Activated T-cell treated with anti-CD3 and anti-CD28 coated beads, Interleukin-2, amount 50 U/mL, for 24 hours (primary cell): ENCODE measurements around the gene ISX.

ENCODE experiments used
- DNase-seq: peaks from one replicate; pipeline ENCODE4 v3.0.0-alpha.2; 2020
- H3K27ac Mint-ChIP-seq: 2 replicates; pipeline ENCODE4 v1.8.0; 2020; ENCODE audit warnings: mild to moderate bottlenecking, mixed read lengths
- H3K27me3 Mint-ChIP-seq: 2 replicates; pipeline ENCODE4 v1.8.0; 2020; ENCODE audit warnings: mixed read lengths
- H3K36me3 Mint-ChIP-seq: 2 replicates; pipeline ENCODE4 v1.8.0; 2020; ENCODE audit warnings: low read depth, mixed read lengths
- H3K4me1 Mint-ChIP-seq: 2 replicates; pipeline ENCODE4 v1.8.0; 2020; ENCODE audit warnings: low read depth, mixed read lengths
- H3K4me3 Mint-ChIP-seq: 2 replicates; pipeline ENCODE4 v1.8.0; 2020; ENCODE audit warnings: mild to moderate bottlenecking, moderate library complexity, mixed read lengths
- H3K9me3 Mint-ChIP-seq: 2 replicates; pipeline ENCODE4 v1.8.0; 2020; ENCODE audit warnings: mixed read lengths

ISX gene

DNA sequence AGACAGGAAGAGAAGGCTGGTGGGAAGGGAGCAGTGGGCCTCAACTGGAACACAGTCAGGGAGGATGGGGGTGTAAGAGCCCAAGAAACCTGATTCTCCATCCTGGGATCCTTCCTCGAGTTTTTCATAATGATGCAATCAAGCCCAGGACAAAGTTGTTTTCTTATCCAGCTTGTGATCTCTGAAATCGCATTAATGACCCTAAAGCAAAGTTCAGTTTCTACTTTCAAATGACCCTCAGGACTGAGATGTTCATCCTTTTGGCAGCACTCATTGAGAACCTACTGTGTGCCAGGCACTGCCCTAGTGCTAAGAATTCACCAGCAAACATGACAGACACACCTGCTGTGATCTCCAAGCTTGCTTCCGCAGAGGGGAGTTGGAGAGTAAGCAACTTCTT lies 45.3 kb downstream of the ISX start:
- H3K4me3 Mint-ChIP-seq = no peak overlapping the region
- H3K27me3 Mint-ChIP-seq = peaks cover 24% of the 10 kb centered on the region
- DNase-seq = no peak
- H3K9me3 Mint-ChIP-seq = no peaks in the 10 kb centered on the region
- H3K4me1 Mint-ChIP-seq = no peaks in the 10 kb centered on the region
- H3K36me3 Mint-ChIP-seq = no peaks in the 10 kb centered on the region
- H3K27ac Mint-ChIP-seq = no peak overlapping the region

GRCh38 chr22:35113341-35113740 lies 47.4 kb downstream of the ISX start:
- H3K27me3 Mint-ChIP-seq = peaks cover 16% of the 10 kb centered on the region
- no peak overlapping the region for H3K27ac Mint-ChIP-seq
- no peaks in the 10 kb centered on the region for H3K36me3 Mint-ChIP-seq
- no peak overlapping the region for H3K4me3 Mint-ChIP-seq
- no peaks in the 10 kb centered on the region for H3K4me1 Mint-ChIP-seq
- H3K9me3 Mint-ChIP-seq = no peaks in the 10 kb centered on the region
- no peak for DNase-seq

DNA sequence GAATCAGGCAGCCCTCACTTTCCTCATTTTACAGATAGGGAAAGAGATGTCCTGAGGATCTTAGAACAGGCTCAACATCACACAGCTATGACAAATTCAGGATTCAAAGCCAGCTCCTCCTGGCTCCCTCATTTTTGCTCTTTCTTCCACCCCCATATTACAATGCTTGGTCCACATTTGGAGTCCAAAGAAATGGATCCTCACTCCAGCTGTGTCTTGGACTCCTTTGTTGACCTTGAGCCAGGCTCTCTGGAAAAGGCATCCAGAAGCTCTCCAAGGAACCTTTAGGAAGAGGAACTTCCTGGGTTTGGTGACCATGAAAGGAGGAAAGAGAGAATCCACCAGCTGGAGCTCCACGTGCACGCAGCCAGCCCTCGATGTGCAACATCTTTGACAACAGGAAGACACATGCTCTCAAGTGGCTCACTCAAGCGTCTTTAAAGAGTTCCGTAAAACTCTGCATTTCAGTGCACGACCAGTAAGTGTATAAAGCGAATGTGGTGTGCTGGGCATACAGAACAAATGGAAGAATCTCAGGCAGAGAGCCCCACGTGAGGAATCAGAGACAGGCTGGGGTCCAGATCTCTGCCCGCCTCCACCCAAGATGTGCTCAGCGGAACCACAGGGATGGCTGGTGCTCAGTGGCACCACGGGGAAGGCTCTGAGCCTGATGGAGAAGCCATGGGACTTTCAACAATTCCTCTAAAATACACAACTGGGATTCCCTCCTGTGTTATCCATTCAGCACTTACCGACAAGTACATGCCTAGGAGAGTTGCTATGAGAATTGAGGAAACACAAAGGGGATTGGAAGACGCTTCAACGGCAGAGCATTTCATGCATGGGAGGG lies 48.4 kb downstream of the ISX start:
- Mint-ChIP-seq H3K4me1 (no peaks in the 10 kb centered on the region), H3K9me3 (no peaks in the 10 kb centered on the region), H3K27ac (no peak overlapping the region), H3K4me3 (no peak overlapping the region), H3K36me3 (no peaks in the 10 kb centered on the region), H3K27me3 (peaks cover 8% of the 10 kb centered on the region)
- no peak for DNase-seq

GRCh38 chr22:35115515-35115914 lies 49.6 kb downstream of the ISX start:
- H3K36me3 Mint-ChIP-seq = no peaks in the 10 kb centered on the region
- no peak overlapping the region for H3K4me3 Mint-ChIP-seq
- no peak overlapping the region for H3K27ac Mint-ChIP-seq
- H3K27me3 Mint-ChIP-seq = peaks cover 3% of the 10 kb centered on the region
- no peak for DNase-seq
- no peaks in the 10 kb centered on the region for H3K9me3 Mint-ChIP-seq
- H3K4me1 Mint-ChIP-seq = no peaks in the 10 kb centered on the region

GRCh38 chr22:35116269-35116668 lies 50.3 kb downstream of the ISX start:
- no peaks in the 10 kb centered on the region for H3K9me3 Mint-ChIP-seq
- no peaks in the 10 kb centered on the region for H3K36me3 Mint-ChIP-seq
- no peak overlapping the region for H3K27ac Mint-ChIP-seq
- no peak for DNase-seq
- no peak overlapping the region for H3K4me3 Mint-ChIP-seq
- peaks cover 3% of the 10 kb centered on the region for H3K27me3 Mint-ChIP-seq
- no peaks in the 10 kb centered on the region for H3K4me1 Mint-ChIP-seq

GRCh38 chr22:35116817-35117216 lies 50.9 kb downstream of the ISX start:
- Mint-ChIP-seq H3K27me3 (peaks cover 3% of the 10 kb centered on the region), H3K4me1 (no peaks in the 10 kb centered on the region), H3K9me3 (no peaks in the 10 kb centered on the region), H3K27ac (no peak overlapping the region), H3K4me3 (no peak overlapping the region), H3K36me3 (no peaks in the 10 kb centered on the region)
- no peak for DNase-seq

DNA sequence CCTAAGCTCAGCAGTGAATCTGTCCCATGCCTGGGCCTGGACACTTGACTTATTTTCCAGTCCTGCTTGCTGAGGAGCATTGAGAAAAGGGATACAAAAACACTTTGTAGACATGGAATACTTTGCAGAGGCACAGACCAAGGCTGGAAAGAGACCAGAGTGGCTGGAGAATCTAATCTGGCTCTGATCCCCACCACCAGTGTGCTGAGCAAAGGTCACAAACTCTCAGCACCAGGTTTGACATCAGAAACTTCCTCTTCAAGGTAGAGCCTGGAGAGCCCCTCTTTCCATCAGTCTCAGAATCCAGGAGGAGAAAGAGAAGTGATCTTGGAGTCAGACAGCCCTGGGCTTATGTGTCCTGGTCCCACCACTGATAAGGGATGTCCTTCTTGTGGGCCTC lies 53.5 kb downstream of the ISX start:
- H3K9me3 Mint-ChIP-seq = no peaks in the 10 kb centered on the region
- no peak overlapping the region for H3K4me3 Mint-ChIP-seq
- DNase-seq = no peak
- no peak overlapping the region for H3K27ac Mint-ChIP-seq
- no peaks in the 10 kb centered on the region for H3K4me1 Mint-ChIP-seq
- no peaks in the 10 kb centered on the region for H3K36me3 Mint-ChIP-seq
- H3K27me3 Mint-ChIP-seq = peaks cover 7% of the 10 kb centered on the region

- Mint-ChIP-seq H3K36me3 (no peaks in the 10 kb centered on the region), H3K4me1 (peaks cover 2% of the 10 kb centered on the region), H3K9me3 (no peaks in the 10 kb centered on the region), H3K27ac (no peak overlapping the region), H3K4me3 (no peak overlapping the region), H3K27me3 (peaks cover 26% of the 10 kb centered on the region)
- DNase-seq = no peak
These were observed 58.8 kb downstream of the ISX start for GRCh38 chr22:35124691-35125219.

- no peak overlapping the region for H3K27ac Mint-ChIP-seq
- H3K9me3 Mint-ChIP-seq = no peaks in the 10 kb centered on the region
These were observed 61.0 kb downstream of the ISX start for GRCh38 chr22:35126993-35127392.

DNA sequence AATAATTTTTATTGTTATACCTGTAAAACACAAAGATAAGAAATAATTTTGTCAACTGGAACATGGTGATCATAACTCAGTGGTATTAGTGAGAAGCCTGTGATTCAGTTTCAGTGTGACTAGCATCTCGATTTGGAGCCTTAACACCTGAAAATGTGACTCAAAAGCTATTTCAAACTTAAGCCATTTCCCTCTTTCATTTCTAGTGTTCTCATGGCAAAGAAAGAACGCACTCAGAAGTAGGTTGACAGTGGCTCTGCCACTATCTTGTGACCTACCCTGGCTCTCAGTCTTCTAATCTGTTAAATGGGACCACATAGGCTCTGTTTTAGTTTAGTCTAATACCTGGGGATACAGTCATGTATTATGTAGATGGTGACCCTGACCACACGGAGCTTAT lies 62.7 kb downstream of the ISX start:
- Mint-ChIP-seq H3K4me1 (peaks cover 2% of the 10 kb centered on the region), H3K9me3 (no peaks in the 10 kb centered on the region), H3K27ac (no peak overlapping the region), H3K27me3 (peaks cover 50% of the 10 kb centered on the region), H3K36me3 (no peaks in the 10 kb centered on the region), H3K4me3 (no peak overlapping the region)
- DNase-seq = no peak

More at GRCh38 chr22:35126993-35127392, 61.0 kb downstream of the ISX start:
- H3K36me3 Mint-ChIP-seq = no peaks in the 10 kb centered on the region
- peaks cover 2% of the 10 kb centered on the region for H3K4me1 Mint-ChIP-seq
- H3K27me3 Mint-ChIP-seq = peaks cover 38% of the 10 kb centered on the region
- no peak for DNase-seq
- H3K4me3 Mint-ChIP-seq = no peak overlapping the region

DNA sequence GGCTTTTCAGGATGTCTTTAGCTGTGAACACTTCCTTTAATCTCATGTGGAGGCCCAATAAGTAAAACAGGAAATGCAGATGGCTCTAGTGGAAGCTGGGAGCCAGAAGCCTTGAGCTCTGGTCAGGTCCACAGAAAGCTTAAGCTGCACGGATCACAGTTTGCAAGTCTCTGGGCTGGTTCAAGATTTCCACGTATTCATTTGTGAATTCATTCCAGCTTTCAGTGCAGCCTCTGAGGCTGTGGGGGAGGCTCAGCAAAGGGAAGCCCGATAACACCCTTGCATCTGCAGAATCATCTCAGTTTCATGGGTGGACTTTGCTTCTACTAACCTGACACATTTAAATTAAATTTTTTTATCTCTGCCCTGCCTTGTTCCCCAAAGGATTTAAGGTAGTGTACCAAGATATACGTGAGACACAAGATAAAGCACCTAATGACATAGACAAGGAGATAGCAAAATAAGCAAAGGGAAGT lies 65.6 kb downstream of the ISX start:
- H3K27me3 Mint-ChIP-seq = peaks cover 52% of the 10 kb centered on the region
- H3K9me3 Mint-ChIP-seq = no peaks in the 10 kb centered on the region
- H3K4me3 Mint-ChIP-seq = no peak overlapping the region
- H3K36me3 Mint-ChIP-seq = no peaks in the 10 kb centered on the region
- no peak for DNase-seq
- no peak overlapping the region for H3K27ac Mint-ChIP-seq
- peaks cover 2% of the 10 kb centered on the region for H3K4me1 Mint-ChIP-seq

DNA sequence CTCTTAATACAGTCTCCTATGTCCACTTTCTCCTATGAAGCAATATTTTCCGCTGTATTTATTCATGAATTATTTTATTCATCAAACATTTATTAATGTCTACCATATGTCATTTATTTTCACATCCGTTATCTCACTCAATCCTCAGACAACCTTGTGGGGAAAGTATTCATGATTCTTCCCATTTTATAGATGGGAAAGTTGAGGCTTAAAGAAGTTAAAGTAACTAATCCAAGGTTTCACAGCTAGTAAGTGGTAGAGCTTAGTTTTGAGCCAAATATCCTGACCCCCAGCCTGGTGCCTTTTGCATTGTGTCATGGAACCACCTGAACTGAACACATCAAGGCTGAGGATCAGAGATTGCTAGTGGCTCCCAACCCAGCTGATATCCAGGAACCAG lies 66.6 kb downstream of the ISX start:
- Mint-ChIP-seq H3K4me1 (peaks cover 2% of the 10 kb centered on the region), H3K9me3 (no peaks in the 10 kb centered on the region)

DNA sequence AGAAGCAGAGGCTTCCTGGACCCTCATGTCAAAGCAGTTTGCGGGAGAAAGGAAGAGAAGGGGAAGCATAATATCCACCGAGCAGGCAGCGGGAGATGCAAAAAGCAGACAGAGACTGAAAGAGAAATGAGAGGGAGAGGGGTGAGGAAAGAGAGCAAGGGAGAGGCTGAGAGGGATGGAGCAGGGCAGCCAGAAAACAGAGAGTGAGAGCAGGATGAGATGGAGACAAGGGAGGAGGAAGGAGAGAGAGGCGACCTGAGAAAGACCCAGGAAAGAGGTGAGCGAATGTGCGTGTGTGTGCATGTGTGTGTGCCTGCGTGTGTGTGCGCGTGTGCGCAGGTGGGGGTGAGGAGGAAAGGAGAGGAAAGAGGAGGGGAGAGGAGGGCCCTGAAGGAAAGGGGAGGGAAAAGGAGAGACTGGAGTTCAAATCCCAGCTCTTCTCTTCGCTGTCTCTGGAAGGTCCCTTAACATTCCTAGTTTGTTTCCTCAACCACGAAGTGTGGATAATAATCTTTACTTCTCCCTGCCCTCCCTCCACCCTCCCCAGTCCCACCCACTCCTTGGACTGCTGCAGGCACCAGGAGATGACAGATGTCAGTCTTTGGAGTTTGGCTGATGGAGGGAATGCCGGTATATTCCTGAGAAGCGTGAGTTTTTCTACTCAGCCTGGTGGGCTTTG lies 67.9 kb downstream of the ISX start:
- Mint-ChIP-seq H3K27me3 (peaks cover 41% of the 10 kb centered on the region), H3K27ac (no peak overlapping the region)

More for the DNA sequence above, 66.6 kb downstream of the ISX start:
- Mint-ChIP-seq H3K27ac (no peak overlapping the region), H3K36me3 (no peaks in the 10 kb centered on the region), H3K4me3 (no peak overlapping the region), H3K27me3 (peaks cover 48% of the 10 kb centered on the region)
- DNase-seq = no peak

DNA sequence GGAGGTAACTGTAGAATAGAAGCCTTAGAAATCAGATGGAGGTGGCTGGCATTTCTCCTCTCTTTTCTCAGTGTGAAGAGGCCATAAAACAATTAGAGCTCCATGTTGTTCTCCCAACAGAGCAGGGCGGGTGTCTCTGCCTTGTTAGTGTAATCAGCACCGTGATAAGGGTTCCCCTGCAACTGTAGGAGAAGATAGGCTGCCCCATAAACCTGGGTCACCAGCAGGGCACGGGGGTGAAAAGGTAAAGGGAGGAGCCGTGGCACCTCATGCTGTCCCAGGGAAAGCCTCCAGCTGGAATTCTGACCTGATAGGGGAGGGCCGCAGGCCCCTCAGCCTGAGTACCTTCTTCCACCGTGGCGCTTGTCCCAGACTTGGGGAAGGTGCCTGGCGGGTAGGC lies 68.7 kb downstream of the ISX start:
- Mint-ChIP-seq H3K27me3 (peaks cover 34% of the 10 kb centered on the region), H3K4me1 (no peaks in the 10 kb centered on the region), H3K27ac (no peak overlapping the region), H3K9me3 (no peaks in the 10 kb centered on the region), H3K36me3 (no peaks in the 10 kb centered on the region), H3K4me3 (no peak overlapping the region)
- DNase-seq = no peak

More for the DNA sequence above, 67.9 kb downstream of the ISX start:
- DNase-seq = no peak
- Mint-ChIP-seq H3K9me3 (no peaks in the 10 kb centered on the region), H3K4me1 (peaks cover under 1% of the 10 kb centered on the region), H3K4me3 (no peak overlapping the region), H3K36me3 (no peaks in the 10 kb centered on the region)

DNA sequence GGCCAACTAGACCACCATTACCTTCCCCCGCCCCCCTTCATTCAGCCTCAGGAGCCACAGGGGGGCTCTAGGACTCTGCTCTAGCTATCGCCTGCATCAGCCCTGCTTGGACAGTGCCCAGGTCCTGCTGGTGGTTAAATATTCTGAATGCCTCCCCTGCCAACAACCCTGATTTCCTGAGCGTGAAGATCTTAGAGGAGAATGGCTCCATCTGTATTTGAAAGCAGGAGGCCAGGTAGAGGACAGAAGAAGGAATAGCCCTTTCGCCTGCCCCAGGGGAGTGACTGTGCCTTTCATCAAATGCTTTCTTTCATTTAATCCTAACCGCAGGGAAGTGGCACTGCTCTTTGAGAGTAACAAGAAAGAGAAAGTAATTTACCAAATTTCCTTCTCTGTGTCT lies 69.2 kb downstream of the ISX start:
- Mint-ChIP-seq H3K9me3 (no peaks in the 10 kb centered on the region), H3K27me3 (peaks cover 33% of the 10 kb centered on the region), H3K4me3 (no peak overlapping the region), H3K36me3 (no peaks in the 10 kb centered on the region), H3K4me1 (no peaks in the 10 kb centered on the region), H3K27ac (no peak overlapping the region)
- DNase-seq = no peak
